ENCODE data around the gene CSK.

CSK gene

GRCh38 chr15:74842581-74843444 lies 60.9 kb downstream of the CSK start, which contains the start of gene ULK3:
TSS of gene ULK3 (minus strand) at chr15:74843156. CDS start at chr15:74843105, 51 bp downstream.
- no peaks in the 10 kb centered on the region for H3K27me3 ChIP-seq (ENCODE audit: insufficient read depth, low read length)
- H2AFZ ChIP-seq (ENCODE audit: low read depth, low read length), result peak within 1 kb of the TSS; percentile 95
- peaks cover 18% of the 10 kb centered on the region for H3K36me3 ChIP-seq (ENCODE audit: insufficient read depth, low read length)
- no peaks in the 10 kb centered on the region for H3K9me3 ChIP-seq (ENCODE audit: low read length)
- H3K4me1 ChIP-seq (ENCODE audit: insufficient read depth, low read length), result peaks cover 15% of the 10 kb centered on the region
- peak within 1 kb of the TSS; percentile 67 for H3K4me3 ChIP-seq (ENCODE audit: low read length)

DNA sequence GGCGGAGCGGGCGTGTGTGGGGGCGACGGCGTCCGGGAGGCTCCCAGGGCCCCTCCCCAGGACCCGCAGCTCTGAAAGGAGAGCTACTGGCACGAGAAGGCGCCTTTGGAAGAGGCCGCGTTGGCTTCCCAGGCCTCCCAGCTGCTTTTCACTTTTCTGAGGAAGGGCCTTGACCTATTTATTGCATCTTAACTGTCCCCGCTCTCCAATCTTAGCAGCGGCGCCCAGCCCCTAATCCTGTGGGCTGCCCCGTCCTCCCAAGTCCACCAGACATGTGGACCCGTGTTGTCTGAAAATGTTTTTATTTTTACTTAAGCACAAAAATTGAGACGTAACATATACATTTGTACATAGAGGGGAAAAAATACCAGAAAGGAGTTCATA lies 61.6 kb downstream of the CSK start:
- Histone ChIP-seq H3K4me1 (ENCODE audit: insufficient read depth, low read length) (peaks cover 15% of the 10 kb centered on the region), H3K27me3 (ENCODE audit: insufficient read depth, low read length) (no peaks in the 10 kb centered on the region), H3K36me3 (ENCODE audit: insufficient read depth, low read length) (peaks cover 23% of the 10 kb centered on the region), H3K4me3 (ENCODE audit: low read length) (peak overlapping the region; percentile 67), H2AFZ (ENCODE audit: low read depth, low read length) (peak overlapping the region; percentile 95), H3K9me3 (ENCODE audit: low read length) (no peaks in the 10 kb centered on the region)

DNA sequence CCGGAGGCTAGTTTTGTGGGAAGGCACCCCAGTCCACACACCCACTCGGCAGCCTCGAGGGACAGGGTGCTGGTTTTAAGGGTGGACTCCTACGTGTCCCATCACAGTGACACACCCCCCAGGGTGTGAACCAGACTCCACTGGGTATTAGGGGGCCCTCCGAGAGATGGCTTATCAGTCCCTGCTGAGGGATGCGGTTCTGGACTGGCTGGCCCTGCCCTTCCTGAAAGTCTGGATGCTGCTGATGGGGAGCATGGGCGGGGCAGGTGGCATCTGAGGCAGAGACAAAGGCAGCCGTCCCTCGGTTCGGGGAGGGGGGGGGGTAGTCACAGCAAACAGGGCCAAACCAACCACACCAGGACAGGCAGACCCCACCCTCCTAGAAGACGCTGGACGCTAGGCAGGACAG lies 62.0 kb downstream of the CSK start:
- Histone ChIP-seq H3K4me1 (ENCODE audit: insufficient read depth, low read length) (peaks cover 15% of the 10 kb centered on the region), H3K4me3 (ENCODE audit: low read length) (peak overlapping the region; percentile 67)

DNA sequence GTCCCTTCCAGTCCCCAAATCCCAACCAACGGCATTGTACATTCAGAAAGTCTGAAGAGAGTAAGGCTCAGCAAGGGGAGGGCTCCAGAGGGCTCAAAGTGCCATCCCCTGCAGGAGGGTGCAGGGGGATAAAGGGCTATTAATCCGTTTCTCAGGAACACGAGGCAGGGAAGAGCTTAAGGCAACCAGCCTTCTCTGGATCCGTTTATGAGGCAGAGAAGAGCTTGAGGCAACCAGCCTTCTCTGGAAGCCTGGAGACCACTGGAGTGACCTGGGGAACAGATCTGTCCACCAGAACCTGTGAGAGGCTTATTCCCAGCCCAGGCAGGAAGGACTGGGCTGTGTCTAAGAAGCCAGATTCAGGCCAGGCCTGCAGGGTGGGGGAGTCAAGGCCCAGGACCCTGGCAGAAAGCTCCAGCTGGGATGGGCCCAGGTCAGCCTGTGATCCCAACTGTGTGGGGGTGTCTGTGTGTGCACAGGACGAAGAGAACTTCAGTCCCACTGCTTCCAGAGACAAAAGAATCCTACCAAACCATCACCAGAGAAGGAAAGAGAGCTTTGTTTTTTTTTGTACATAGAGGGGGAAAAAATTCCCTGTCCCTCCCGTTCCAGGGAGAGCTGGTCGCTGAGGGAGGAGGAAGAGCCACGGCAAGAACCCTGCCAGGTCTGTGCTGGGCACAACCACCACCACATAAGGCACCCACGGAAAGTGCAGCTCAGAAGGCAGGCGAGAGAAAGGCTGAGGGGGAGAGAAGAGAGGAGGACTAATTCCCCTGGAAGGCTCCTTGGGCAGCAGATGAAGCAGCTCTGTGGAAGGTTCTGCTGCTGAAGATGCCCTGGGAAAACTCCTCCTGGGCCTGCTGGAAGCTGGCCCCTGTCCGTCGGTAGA lies 62.7 kb downstream of the CSK start:
- H3K36me3 ChIP-seq (ENCODE audit: insufficient read depth, low read length), result peaks cover 28% of the 10 kb centered on the region
- no peak overlapping the region for H2AFZ ChIP-seq (ENCODE audit: low read depth, low read length)
- no peaks in the 10 kb centered on the region for H3K9me3 ChIP-seq (ENCODE audit: low read length)
- H3K4me3 ChIP-seq (ENCODE audit: low read length), result no peak overlapping the region
- peaks cover 15% of the 10 kb centered on the region for H3K4me1 ChIP-seq (ENCODE audit: insufficient read depth, low read length)
- H3K27me3 ChIP-seq (ENCODE audit: insufficient read depth, low read length), result no peaks in the 10 kb centered on the region

More for the DNA sequence above, 62.0 kb downstream of the CSK start:
- H3K36me3 ChIP-seq (ENCODE audit: insufficient read depth, low read length), result peaks cover 28% of the 10 kb centered on the region
- no peaks in the 10 kb centered on the region for H3K9me3 ChIP-seq (ENCODE audit: low read length)
- peak overlapping the region; percentile 95 for H2AFZ ChIP-seq (ENCODE audit: low read depth, low read length)
- no peaks in the 10 kb centered on the region for H3K27me3 ChIP-seq (ENCODE audit: insufficient read depth, low read length)

GRCh38 chr15:74845208-74845568 lies 63.3 kb downstream of the CSK start:
- H3K4me3 ChIP-seq (ENCODE audit: low read length), result no peak overlapping the region
- no peak overlapping the region for H2AFZ ChIP-seq (ENCODE audit: low read depth, low read length)
- no peaks in the 10 kb centered on the region for H3K9me3 ChIP-seq (ENCODE audit: low read length)
- peaks cover 34% of the 10 kb centered on the region for H3K36me3 ChIP-seq (ENCODE audit: insufficient read depth, low read length)
- peaks cover 15% of the 10 kb centered on the region for H3K4me1 ChIP-seq (ENCODE audit: insufficient read depth, low read length)
- H3K27me3 ChIP-seq (ENCODE audit: insufficient read depth, low read length), result no peaks in the 10 kb centered on the region

GRCh38 chr15:74845581-74845980 lies 63.7 kb downstream of the CSK start:
- H3K27me3 ChIP-seq (ENCODE audit: insufficient read depth, low read length), result no peaks in the 10 kb centered on the region
- H2AFZ ChIP-seq (ENCODE audit: low read depth, low read length), result no peak overlapping the region
- peaks cover 15% of the 10 kb centered on the region for H3K4me1 ChIP-seq (ENCODE audit: insufficient read depth, low read length)
- H3K9me3 ChIP-seq (ENCODE audit: low read length), result no peaks in the 10 kb centered on the region
- H3K36me3 ChIP-seq (ENCODE audit: insufficient read depth, low read length), result peaks cover 35% of the 10 kb centered on the region
- no peak overlapping the region for H3K4me3 ChIP-seq (ENCODE audit: low read length)

- Histone ChIP-seq H3K9me3 (ENCODE audit: low read length) (no peaks in the 10 kb centered on the region), H3K36me3 (ENCODE audit: insufficient read depth, low read length) (peaks cover 49% of the 10 kb centered on the region), H3K27me3 (ENCODE audit: insufficient read depth, low read length) (no peaks in the 10 kb centered on the region)
Measured at GRCh38 chr15:74847432-74847831, 65.6 kb downstream of the CSK start.

DNA sequence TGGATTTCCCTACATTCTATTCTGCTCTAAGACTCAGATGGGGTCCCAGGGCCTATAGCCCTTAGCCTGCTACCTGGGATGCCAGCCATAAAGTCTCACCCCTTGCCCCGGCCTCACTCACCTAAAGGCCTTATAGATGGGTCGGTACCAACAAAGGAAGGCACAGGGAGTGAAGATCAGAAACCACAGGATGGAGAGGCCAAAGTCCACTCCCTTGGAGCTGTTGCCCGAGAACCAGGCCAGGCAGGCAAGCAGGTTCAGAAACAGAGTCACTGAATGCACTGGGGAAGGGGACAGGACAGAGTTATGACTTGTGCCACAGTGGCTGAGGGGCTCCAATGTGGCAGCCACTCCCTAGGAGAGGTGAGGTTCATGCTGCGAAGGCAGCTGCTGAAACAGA lies 68.5 kb downstream of the CSK start:
- Histone ChIP-seq H3K4me1 (ENCODE audit: insufficient read depth, low read length) (no peaks in the 10 kb centered on the region), H3K36me3 (ENCODE audit: insufficient read depth, low read length) (peaks cover 60% of the 10 kb centered on the region), H3K27me3 (ENCODE audit: insufficient read depth, low read length) (no peaks in the 10 kb centered on the region), H2AFZ (ENCODE audit: low read depth, low read length) (no peak overlapping the region), H3K4me3 (ENCODE audit: low read length) (no peak overlapping the region), H3K9me3 (ENCODE audit: low read length) (no peaks in the 10 kb centered on the region)

More at GRCh38 chr15:74847432-74847831, 65.6 kb downstream of the CSK start:
- Histone ChIP-seq H2AFZ (ENCODE audit: low read depth, low read length) (no peak overlapping the region), H3K4me3 (ENCODE audit: low read length) (no peak overlapping the region), H3K4me1 (ENCODE audit: insufficient read depth, low read length) (peaks cover 7% of the 10 kb centered on the region)

DNA sequence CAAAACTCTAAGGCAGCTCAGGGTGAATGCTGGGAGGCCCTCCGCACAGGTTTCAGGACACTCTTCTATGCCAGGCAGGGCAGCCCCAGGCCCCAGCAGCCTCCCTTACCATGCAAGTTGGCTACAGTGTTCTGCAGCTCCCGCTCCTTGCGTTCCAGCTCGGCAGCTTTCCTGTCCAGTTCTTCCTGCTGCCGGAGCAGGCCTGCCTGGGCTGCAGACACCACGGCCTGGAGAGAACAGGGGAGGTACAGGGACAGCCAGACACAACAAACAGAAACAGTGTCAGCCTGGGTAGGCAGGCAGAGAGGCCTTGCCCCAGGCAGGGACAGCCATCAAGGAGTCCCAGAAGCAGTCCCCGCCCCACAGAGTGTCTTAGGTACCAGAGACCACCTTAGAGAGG lies 70.1 kb downstream of the CSK start:
- Histone ChIP-seq H3K36me3 (ENCODE audit: insufficient read depth, low read length) (peaks cover 60% of the 10 kb centered on the region), H3K9me3 (ENCODE audit: low read length) (no peaks in the 10 kb centered on the region), H3K4me1 (ENCODE audit: insufficient read depth, low read length) (no peaks in the 10 kb centered on the region), H3K4me3 (ENCODE audit: low read length) (no peak overlapping the region), H2AFZ (ENCODE audit: low read depth, low read length) (no peak overlapping the region), H3K27me3 (ENCODE audit: insufficient read depth, low read length) (no peaks in the 10 kb centered on the region)

Measured in neuron (in vitro differentiated cells).